Measurements from ENCODE around the gene EDARADD. TPM values are rescaled to one million over a fixed set of nuclear protein-coding genes. Genes with fewer than 3 reads are reported as not detected.
A peak's percentile ranks its signal among the peaks of the same experiment; 100 is the strongest.

Gene EDARADD
- total and polyA plus RNA-seq, 2 of the 13 experiments (the other 11 are each of a cell fraction or from before 2014, with no cell fraction given), result 0.03 TPM; not detected in 1

DNA sequence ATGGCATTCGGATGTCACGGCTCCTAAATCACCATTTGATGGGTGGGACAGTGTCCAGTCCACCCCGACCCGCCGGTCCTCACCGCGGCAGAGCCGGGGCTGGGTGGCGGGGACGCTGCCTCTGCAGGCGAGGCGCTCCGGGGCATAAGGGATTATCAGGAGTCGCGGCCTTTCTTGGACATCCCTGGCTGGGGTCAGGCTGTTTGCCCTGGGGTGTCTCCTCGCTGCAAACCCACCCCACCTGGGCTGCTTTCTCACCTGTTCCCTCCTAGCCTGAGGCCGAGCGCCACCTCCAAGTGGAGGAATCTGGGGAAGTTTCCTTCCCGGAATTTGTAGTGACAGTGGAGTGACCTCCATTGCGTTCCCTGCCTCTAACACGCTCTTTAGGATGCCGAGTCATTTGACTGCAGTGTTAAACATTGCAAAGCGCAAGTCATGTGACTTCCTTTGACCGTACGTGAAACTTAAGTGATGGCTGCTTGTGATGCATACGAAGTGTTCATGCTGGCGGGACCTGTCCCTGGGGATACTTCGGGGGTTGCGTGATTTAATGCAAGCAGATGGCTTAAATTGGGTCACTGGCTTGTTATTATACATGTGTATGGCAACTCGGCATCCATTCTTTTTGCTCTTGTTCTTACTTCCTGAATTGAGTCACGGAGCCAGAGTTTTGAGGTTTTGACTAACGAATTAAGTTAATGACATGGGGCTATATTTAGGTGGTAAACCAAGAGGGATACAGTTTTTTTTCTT, 130.2 kb downstream of the EDARADD start (continued):
- TF ChIP-seq, protein P1, sequence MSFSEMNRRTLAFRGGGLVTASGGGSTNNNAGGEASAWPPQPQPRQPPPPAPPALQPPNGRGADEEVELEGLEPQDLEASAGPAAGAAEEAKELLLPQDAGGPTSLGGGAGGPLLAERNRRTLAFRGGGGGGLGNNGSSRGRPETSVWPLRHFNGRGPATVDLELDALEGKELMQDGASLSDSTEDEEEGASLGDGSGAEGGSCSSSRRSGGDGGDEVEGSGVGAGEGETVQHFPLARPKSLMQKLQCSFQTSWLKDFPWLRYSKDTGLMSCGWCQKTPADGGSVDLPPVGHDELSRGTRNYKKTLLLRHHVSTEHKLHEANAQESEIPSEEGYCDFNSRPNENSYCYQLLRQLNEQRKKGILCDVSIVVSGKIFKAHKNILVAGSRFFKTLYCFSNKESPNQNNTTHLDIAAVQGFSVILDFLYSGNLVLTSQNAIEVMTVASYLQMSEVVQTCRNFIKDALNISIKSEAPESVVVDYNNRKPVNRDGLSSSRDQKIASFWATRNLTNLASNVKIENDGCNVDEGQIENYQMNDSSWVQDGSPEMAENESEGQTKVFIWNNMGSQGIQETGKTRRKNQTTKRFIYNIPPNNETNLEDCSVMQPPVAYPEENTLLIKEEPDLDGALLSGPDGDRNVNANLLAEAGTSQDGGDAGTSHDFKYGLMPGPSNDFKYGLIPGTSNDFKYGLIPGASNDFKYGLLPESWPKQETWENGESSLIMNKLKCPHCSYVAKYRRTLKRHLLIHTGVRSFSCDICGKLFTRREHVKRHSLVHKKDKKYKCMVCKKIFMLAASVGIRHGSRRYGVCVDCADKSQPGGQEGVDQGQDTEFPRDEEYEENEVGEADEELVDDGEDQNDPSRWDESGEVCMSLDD (CRISPR knock-in tag; IDR thresholded peaks at IDR 0.05; ENCODE audit: borderline replicate concordance), result no peak
- no peak for TF ChIP-seq CCDC6 (CRISPR knock-in tag; IDR thresholded peaks at IDR 0.05)
- no peak; the same call in 1 of the 2 replicates for TF ChIP-seq GATAD2A (CRISPR knock-in tag; IDR thresholded peaks at IDR 0.05)
- no peak for TF ChIP-seq ZNF143 (CRISPR knock-in tag; IDR thresholded peaks at IDR 0.05)
- no peak for TF ChIP-seq RFX5 (IDR thresholded peaks at IDR 0.05; ENCODE audit: low read depth, low read length)
- no peak for TF ChIP-seq FOXK2 (IDR thresholded peaks at IDR 0.05)
- TF ChIP-seq TSC22D2 (CRISPR knock-in tag; IDR thresholded peaks at IDR 0.05; ENCODE audit: borderline replicate concordance), result no peak
- no peak for TF ChIP-seq TEAD2 (CRISPR knock-in tag; IDR thresholded peaks at IDR 0.05)
- no peak for TF ChIP-seq ZNF530 (CRISPR knock-in tag; IDR thresholded peaks at IDR 0.05; ENCODE audit: low read depth)
- TF ChIP-seq ZNF570 (CRISPR knock-in tag; IDR thresholded peaks at IDR 0.05; ENCODE audit: borderline replicate concordance), result no peak
- no peak for TF ChIP-seq ZNF720 (CRISPR knock-in tag; IDR thresholded peaks at IDR 0.05)
- no peak for TF ChIP-seq GTF3A (CRISPR knock-in tag; conservative IDR thresholded peaks at IDR 0.05)
- no peak for TF ChIP-seq MAF1 (CRISPR knock-in tag; IDR thresholded peaks at IDR 0.05; ENCODE audit: borderline replicate concordance)
- TF ChIP-seq IRF9 (CRISPR knock-in tag; IDR thresholded peaks at IDR 0.05; ENCODE audit: borderline replicate concordance), result no peak
- no peak for TF ChIP-seq CEBPB (IDR thresholded peaks at IDR 0.05; ENCODE audit: borderline replicate concordance, low read depth, low read length)
- no peak for TF ChIP-seq THAP8 (CRISPR knock-in tag; IDR thresholded peaks at IDR 0.05; ENCODE audit: borderline replicate concordance)
- no peak for TF ChIP-seq JUN (CRISPR knock-in tag; IDR thresholded peaks at IDR 0.05)
- TF ChIP-seq ZMYM4 (CRISPR knock-in tag; IDR thresholded peaks at IDR 0.05), result peak; percentile 17; the same call in 1 of the 2 replicates
- no peak for TF ChIP-seq SKI (IDR thresholded peaks at IDR 0.05; ENCODE audit: partially characterized antibody)
- TF ChIP-seq ZNF510 (CRISPR knock-in tag; IDR thresholded peaks at IDR 0.05; ENCODE audit: low read depth), result no peak
- TF ChIP-seq ZNF703 (CRISPR knock-in tag; IDR thresholded peaks at IDR 0.05; ENCODE audit: borderline replicate concordance), result no peak
- no peak for TF ChIP-seq PLRG1 (conservative IDR thresholded peaks at IDR 0.05)
- no peak for TF ChIP-seq MXD3 (CRISPR knock-in tag; IDR thresholded peaks at IDR 0.05)
- no peak for TF ChIP-seq PRMT3 (CRISPR knock-in tag; IDR thresholded peaks at IDR 0.05; ENCODE audit: borderline replicate concordance, low read depth)
- no peak for TF ChIP-seq TCF12 (IDR thresholded peaks at IDR 0.05)
- TF ChIP-seq TCF12 (CRISPR knock-in tag; IDR thresholded peaks at IDR 0.05), result no peak
- TF ChIP-seq ZNF572 (CRISPR knock-in tag; IDR thresholded peaks at IDR 0.05), result no peak
- TF ChIP-seq, protein P2, sequence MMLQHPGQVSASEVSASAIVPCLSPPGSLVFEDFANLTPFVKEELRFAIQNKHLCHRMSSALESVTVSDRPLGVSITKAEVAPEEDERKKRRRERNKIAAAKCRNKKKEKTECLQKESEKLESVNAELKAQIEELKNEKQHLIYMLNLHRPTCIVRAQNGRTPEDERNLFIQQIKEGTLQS (CRISPR knock-in tag; IDR thresholded peaks at IDR 0.05), result no peak

Measured in HepG2 (cell line).